GM12865 (cell line): ENCODE data around the gene STK16.

Experiments
- DNase-seq: peaks from one replicate; pipeline ENCODE4 v3.0.0; 2010; ENCODE audit warnings: low read depth
- H3K4me3 ChIP-seq: 2 replicates; pipeline ENCODE4 v1.5.1; 2011; ENCODE audit warnings: mild to moderate bottlenecking, low read depth, low read length, control low read depth
- CTCF ChIP-seq: IDR thresholded peaks from 2 replicates; pipeline ENCODE4 v1.5.1; 2011; ENCODE audit warnings: low read length, control low read depth, low read depth, inconsistent platforms; ENCODE audit not compliant: insufficient read depth; ENCODE audit errors: missing control alignments

Gene STK16

GRCh38 chr2:219266232-219266631 lies 21.0 kb downstream of the STK16 start:
- H3K4me3 ChIP-seq: no peak overlapping the region
- DNase-seq: no peak
- no peak for TF ChIP-seq CTCF

GRCh38 chr2:219266886-219267285 lies 21.6 kb downstream of the STK16 start:
- TF ChIP-seq CTCF: no peak
- no peak overlapping the region for H3K4me3 ChIP-seq

GRCh38 chr2:219268294-219268693 lies 23.0 kb downstream of the STK16 start:
- DNase-seq: no peak
- TF ChIP-seq CTCF: no peak
- no peak overlapping the region for H3K4me3 ChIP-seq

More at GRCh38 chr2:219266886-219267285, 21.6 kb downstream of the STK16 start:
- no peak for DNase-seq

- no peak for TF ChIP-seq CTCF
- H3K4me3 ChIP-seq: no peak overlapping the region
- DNase-seq: no peak
These were observed 24.2 kb downstream of the STK16 start for GRCh38 chr2:219269362-219270054.

- TF ChIP-seq CTCF: no peak
- no peak overlapping the region for H3K4me3 ChIP-seq
These were observed 24.7 kb downstream of the STK16 start for GRCh38 chr2:219270055-219270372.

GRCh38 chr2:219271021-219271420 lies 25.7 kb downstream of the STK16 start:
- TF ChIP-seq CTCF: no peak
- DNase-seq: no peak
- no peak overlapping the region for H3K4me3 ChIP-seq

More at GRCh38 chr2:219270055-219270372, 24.7 kb downstream of the STK16 start:
- no peak for DNase-seq

GRCh38 chr2:219272356-219272755 lies 27.1 kb downstream of the STK16 start:
- TF ChIP-seq CTCF: no peak

More at GRCh38 chr2:219272356-219272755, 27.1 kb downstream of the STK16 start:
- no peak overlapping the region for H3K4me3 ChIP-seq
- DNase-seq: no peak
